ENCODE results near the gene CNN1. TPM values are rescaled to one million over a fixed set of nuclear protein-coding genes. Genes with fewer than 3 reads are reported as not detected.
A peak's percentile ranks its signal among the peaks of the same experiment; 100 is the strongest.
"Not testable (repeated sequence)": the region's sequence is repeated elsewhere in the genome, so short reads cannot be mapped to it uniquely, and the experiment has no call there.

The CNN1 gene
- total RNA-seq, 1 experiment from 2014 or later = not detected

GRCh38 chr19:11587302-11587974 is 48.8 kb downstream of the CNN1 start:
- DNase-seq (ENCODE audit: low read depth) = peak; percentile 55
- in situ Hi-C loops (cut with HindIII; ENCODE audit: low pct_unique_long_range_greater_than_20kb, low sequenced_read_pairs) = no loop called here

- no peak for DNase-seq (ENCODE audit: low read depth)
- in situ Hi-C loops (cut with HindIII; ENCODE audit: low pct_unique_long_range_greater_than_20kb, low sequenced_read_pairs) = no loop called here
These were observed 49.5 kb downstream of the CNN1 start for GRCh38 chr19:11587975-11588631.

- DNase-seq (ENCODE audit: low read depth) = no peak
- in situ Hi-C loops (cut with HindIII; ENCODE audit: low pct_unique_long_range_greater_than_20kb, low sequenced_read_pairs) = no loop called here
These were observed 55.4 kb downstream of the CNN1 start for GRCh38 chr19:11594084-11594483.

GRCh38 chr19:11596156-11596555 is 57.5 kb downstream of the CNN1 start:
- no peak for DNase-seq (ENCODE audit: low read depth)
- in situ Hi-C loops (cut with HindIII; ENCODE audit: low pct_unique_long_range_greater_than_20kb, low sequenced_read_pairs) = no loop called here

- DNase-seq (ENCODE audit: low read depth) = peak; percentile 96
- in situ Hi-C loops (cut with HindIII; ENCODE audit: low pct_unique_long_range_greater_than_20kb, low sequenced_read_pairs) = no loop called here
These were observed 58.8 kb downstream of the CNN1 start, which contains the start of gene ZNF627 for GRCh38 chr19:11597202-11598102. Gene ZNF627, plus strand, starts transcription at chr19:11597483. Its CDS starts 145 bp downstream, at chr19:11597628.

GRCh38 chr19:11598103-11598483 is 59.4 kb downstream of the CNN1 start:
- in situ Hi-C loops (cut with HindIII; ENCODE audit: low pct_unique_long_range_greater_than_20kb, low sequenced_read_pairs) = no loop called here

GRCh38 chr19:11598746-11599145 is 60.1 kb downstream of the CNN1 start:
- in situ Hi-C loops (cut with HindIII; ENCODE audit: low pct_unique_long_range_greater_than_20kb, low sequenced_read_pairs) = no loop called here
- no peak for DNase-seq (ENCODE audit: low read depth)

More at GRCh38 chr19:11598103-11598483, 59.4 kb downstream of the CNN1 start:
- no peak for DNase-seq (ENCODE audit: low read depth)

- in situ Hi-C loops (cut with HindIII; ENCODE audit: low pct_unique_long_range_greater_than_20kb, low sequenced_read_pairs); DNase-seq (ENCODE audit: low read depth): not testable (repeated sequence)
These were observed 61.1 kb downstream of the CNN1 start for GRCh38 chr19:11599704-11600103.

Other genes starting within 250 kb of the CNN1 start
- not detected in 2 replicates for gene TSPAN16, start 242.7 kb upstream of the CNN1 start, total RNA-seq (2014; rRNA removed; shearing (Covaris generic); ENCODE audit: low replicate concordance)
- gene RAB3D, start 199.2 kb upstream of the CNN1 start, total RNA-seq (2014; rRNA removed; shearing (Covaris generic); ENCODE audit: low replicate concordance) = 19.6 and 27.4 TPM in 2 replicates
- gene TMEM205, start 192.6 kb upstream of the CNN1 start, total RNA-seq (2014; rRNA removed; shearing (Covaris generic); ENCODE audit: low replicate concordance) = 381 and 712 TPM in 2 replicates
- gene CCDC159, start 192.3 kb upstream of the CNN1 start, total RNA-seq (2014; rRNA removed; shearing (Covaris generic); ENCODE audit: low replicate concordance) = 1.5 TPM in 2 replicates
- gene PLPPR2, start 183.4 kb upstream of the CNN1 start, total RNA-seq (2014; rRNA removed; shearing (Covaris generic); ENCODE audit: low replicate concordance) = 2.2 and 2.6 TPM in 2 replicates
- 2.1 and 5.6 TPM in 2 replicates for gene SWSAP1, start 164.2 kb upstream of the CNN1 start, total RNA-seq (2014; rRNA removed; shearing (Covaris generic); ENCODE audit: low replicate concordance)
- gene EPOR, start 154.5 kb upstream of the CNN1 start, total RNA-seq (2014; rRNA removed; shearing (Covaris generic); ENCODE audit: low replicate concordance) = 14.4 and 16.6 TPM in 2 replicates
- gene RGL3, start 119.5 kb upstream of the CNN1 start, total RNA-seq (2014; rRNA removed; shearing (Covaris generic); ENCODE audit: low replicate concordance) = 3.3 and 16.5 TPM in 2 replicates
- 1.1 and 2.6 TPM in 2 replicates for gene ODAD3, start 103.7 kb upstream of the CNN1 start, total RNA-seq (2014; rRNA removed; shearing (Covaris generic); ENCODE audit: low replicate concordance)
- gene PRKCSH, start 103.2 kb upstream of the CNN1 start, total RNA-seq (2014; rRNA removed; shearing (Covaris generic); ENCODE audit: low replicate concordance) = 119 and 167 TPM in 2 replicates
- gene ELAVL3, start 57.8 kb upstream of the CNN1 start, total RNA-seq (2014; rRNA removed; shearing (Covaris generic); ENCODE audit: low replicate concordance) = not detected in 2 replicates
- 4.6 and 43.5 TPM in 2 replicates for gene ZNF653, start 33.0 kb upstream of the CNN1 start, total RNA-seq (2014; rRNA removed; shearing (Covaris generic); ENCODE audit: low replicate concordance)
- 88.6 and 106 TPM in 2 replicates for gene ECSIT, start 9.7 kb upstream of the CNN1 start, total RNA-seq (2014; rRNA removed; shearing (Covaris generic); ENCODE audit: low replicate concordance)
- 37.8 and 71.2 TPM in 2 replicates for gene ELOF1, start 20.4 kb downstream of the CNN1 start, total RNA-seq (2014; rRNA removed; shearing (Covaris generic); ENCODE audit: low replicate concordance)
- 6.1 and 11.8 TPM in 2 replicates for gene ACP5, start 38.8 kb downstream of the CNN1 start, total RNA-seq (2014; rRNA removed; shearing (Covaris generic); ENCODE audit: low replicate concordance)
- gene ZNF627, start 58.6 kb downstream of the CNN1 start, total RNA-seq (2014; rRNA removed; shearing (Covaris generic); ENCODE audit: low replicate concordance) = 26.2 and 34.4 TPM in 2 replicates
- 6.7 and 17.6 TPM in 2 replicates for gene ZNF823, start 200.1 kb downstream of the CNN1 start, total RNA-seq (2014; rRNA removed; shearing (Covaris generic); ENCODE audit: low replicate concordance)
- gene ZNF441, start 228.1 kb downstream of the CNN1 start, total RNA-seq (2014; rRNA removed; shearing (Covaris generic); ENCODE audit: low replicate concordance) = 2.1 and 6.5 TPM in 2 replicates